H1 (cell line): ENCODE results near the gene MMAB. TPM values are rescaled to one million over a fixed set of nuclear protein-coding genes. Genes with fewer than 3 reads are reported as not detected.

ENCODE experiments used
- CTCF ChIA-PET: fragments of 300-600 bp; sonication (Branson Sonifier 250); formaldehyde crosslinking; loops from one replicate; lab custom pipeline; 2021; ENCODE audit not compliant: partially characterized antibody; lab: Charles Lee
- POLR2A ChIA-PET: fragments of 300-600 bp; sonication (Branson Sonifier 250); formaldehyde crosslinking; loops from one replicate; lab custom pipeline; 2021; ENCODE audit warnings: inconsistent platforms; ENCODE audit not compliant: partially characterized antibody; lab: Charles Lee
- DNase-seq, 2 experiments: peaks; one replicate each; pipeline versions ENCODE4 v3.0.0 to v3.0.0-alpha.2; 2010 to 2022; ENCODE audit warnings: low spot score in 2 of 2, low read depth in 1 of 2, mixed read lengths in 1 of 2
- FAIRE-seq: peaks from 2 replicates; lab custom pipeline; 2011; peaks lifted over from hg19 to GRCh38; lab: Jason Lieb, UNC
- H2AFZ ChIP-seq: 2 replicates; pipeline ENCODE4 v1.8.1; 2012; ENCODE audit warnings: low read length, inconsistent platforms
- H2AK5ac ChIP-seq: 2 replicates; pipeline ENCODE4 v1.6.1; 2013; ENCODE audit warnings: low read depth, low read length
- H2BK120ac ChIP-seq: replicated peaks from 2 replicates; pipeline ENCODE3; 2013; ENCODE audit warnings: low read depth, low read length, inconsistent platforms
- H2BK12ac ChIP-seq: 2 replicates; pipeline ENCODE4 v1.6.1; 2013; ENCODE audit warnings: low read depth, low read length
- H2BK15ac ChIP-seq: 2 replicates; pipeline ENCODE4 v1.6.1; 2013; ENCODE audit warnings: low read length
- H2BK20ac ChIP-seq: 2 replicates; pipeline ENCODE4 v1.6.1; 2013; ENCODE audit warnings: low read length
- H2BK5ac ChIP-seq: 2 replicates; pipeline ENCODE4 v1.6.1; 2013; ENCODE audit warnings: low read depth, low read length
- H3K14ac ChIP-seq: 2 replicates; pipeline ENCODE4 v1.6.1; 2013; ENCODE audit warnings: inconsistent platforms; ENCODE audit not compliant: insufficient read length
- H3K18ac ChIP-seq: 2 replicates; pipeline ENCODE4 v1.6.1; 2013; ENCODE audit warnings: low read length; ENCODE audit errors: extremely low read depth
- H3K23ac ChIP-seq: 2 replicates; pipeline ENCODE4 v1.6.1; 2013; ENCODE audit warnings: inconsistent platforms; ENCODE audit not compliant: insufficient read length
- H3K23me2 ChIP-seq: 2 replicates; pipeline ENCODE4 v1.6.1; 2013; ENCODE audit warnings: low read depth, low read length
- H3K27ac ChIP-seq: 2 replicates; pipeline ENCODE4 v1.6.1; 2011; ENCODE audit warnings: low read depth, low read length, inconsistent platforms
- H3K27me3 ChIP-seq, 4 experiments: replicated peaks in 1 of 4; 1 replicate in 1 of 4; 2 replicates in 3 of 4; pipeline versions ENCODE4 v1.6.1 to v1.8.1; 2011 to 2013; ENCODE audit warnings: low read length in 3 of 4, mild to moderate bottlenecking in 3 of 4, inconsistent platforms in 2 of 4, mixed read lengths in 2 of 4, moderate library complexity in 1 of 4; ENCODE audit not compliant: control insufficient read depth in 3 of 4, insufficient read depth in 3 of 4; ENCODE audit errors: extremely low read depth in 1 of 4
- H3K36me3 ChIP-seq, 4 experiments: 2 replicates each; pipeline versions ENCODE4 v1.6.1 to v1.8.1; 2011 to 2013; ENCODE audit warnings: mild to moderate bottlenecking in 4 of 4, low read length in 3 of 4, moderate library complexity in 2 of 4, control low read depth in 1 of 4, inconsistent platforms in 1 of 4; ENCODE audit not compliant: insufficient read depth in 4 of 4, control insufficient read depth in 2 of 4
- H3K4ac ChIP-seq: replicated peaks from 2 replicates; pipeline ENCODE3; 2013; ENCODE audit warnings: low read length, low read depth, mixed read lengths, inconsistent platforms; ENCODE audit not compliant: insufficient read length
- H3K4me1 ChIP-seq, 4 experiments: replicated peaks in 1 of 4; 1 replicate in 1 of 4; 2 replicates in 3 of 4; pipeline versions ENCODE4 v1.6.1 to v1.8.1; 2011 to 2013; ENCODE audit warnings: low read length in 3 of 4, inconsistent platforms in 2 of 4, mixed read lengths in 1 of 4; ENCODE audit not compliant: insufficient read depth in 4 of 4, control insufficient read depth in 3 of 4
- H3K4me2 ChIP-seq, 2 experiments: 2 replicates each; pipeline versions ENCODE4 v1.6.1 to v1.8.1; 2011 to 2013; ENCODE audit warnings: low read depth in 2 of 2, low read length in 2 of 2, control low read depth in 1 of 2, inconsistent platforms in 1 of 2, mild to moderate bottlenecking in 1 of 2; ENCODE audit not compliant: insufficient read depth in 1 of 2
- H3K4me3 ChIP-seq, 4 experiments: fragments of 200-600, 300-600 bp in 1 of 4; sonication (generic), shearing (Covaris generic), sonication (Bioruptor Twin) in 1 of 4; 2 replicates each; pipeline versions ENCODE4 v1.5.1 to v1.8.1; 2011 to 2016; ENCODE audit warnings: low read length in 4 of 4, low read depth in 3 of 4, control low read depth in 2 of 4, inconsistent platforms in 2 of 4, mild to moderate bottlenecking in 2 of 4, mixed read lengths in 1 of 4, moderate library complexity in 1 of 4; ENCODE audit not compliant: insufficient read depth in 2 of 4; ENCODE audit errors: extremely low read depth in 1 of 4
- H3K56ac ChIP-seq: replicated peaks from 2 replicates; pipeline ENCODE3; 2013; ENCODE audit warnings: low read depth, mild to moderate bottlenecking, mixed read lengths, low read length, inconsistent platforms; ENCODE audit not compliant: insufficient read length
- H3K79me1 ChIP-seq: 2 replicates; pipeline ENCODE4 v1.6.1; 2013; ENCODE audit warnings: low read depth, low read length, control low read depth
- H3K79me2 ChIP-seq, 2 experiments: 2 replicates each; pipeline versions ENCODE4 v1.6.1 to v1.8.1; 2012 to 2013; ENCODE audit warnings: low read length in 2 of 2, mild to moderate bottlenecking in 2 of 2, inconsistent platforms in 1 of 2; ENCODE audit not compliant: insufficient read depth in 2 of 2, control insufficient read depth in 1 of 2
- H3K9ac ChIP-seq, 4 experiments: replicated peaks in 1 of 4; 1 replicate in 1 of 4; 2 replicates in 3 of 4; pipeline versions ENCODE4 v1.6.1 to v1.8.1; 2011 to 2013; ENCODE audit warnings: low read depth in 3 of 4, low read length in 3 of 4, control low read depth in 2 of 4, mild to moderate bottlenecking in 2 of 4, moderate library complexity in 2 of 4, inconsistent platforms in 1 of 4; ENCODE audit errors: extremely low read depth in 1 of 4
- H3K9me3 ChIP-seq, 2 experiments: 2 replicates each; pipeline versions ENCODE4 v1.6.1 to v1.8.1; 2012 to 2013; ENCODE audit warnings: mild to moderate bottlenecking in 2 of 2, moderate library complexity in 2 of 2, control low read depth in 1 of 2, inconsistent platforms in 1 of 2, low read depth in 1 of 2, low read length in 1 of 2, mixed read lengths in 1 of 2; ENCODE audit not compliant: insufficient read depth in 2 of 2
- H4K20me1 ChIP-seq, 2 experiments: replicated peaks in 1 of 2; 2 replicates each; pipeline versions ENCODE3 to v1.8.1; 2011 to 2013; ENCODE audit warnings: inconsistent platforms in 2 of 2, low read length in 2 of 2, mild to moderate bottlenecking in 1 of 2; ENCODE audit not compliant: insufficient read depth in 2 of 2, control insufficient read depth in 1 of 2
- H4K5ac ChIP-seq: 2 replicates; pipeline ENCODE4 v1.6.1; 2013; ENCODE audit warnings: low read length, low read depth, mixed read lengths, inconsistent platforms; ENCODE audit not compliant: insufficient read length
- H4K8ac ChIP-seq: 2 replicates; pipeline ENCODE4 v1.8.0; 2013; ENCODE audit warnings: mild to moderate bottlenecking, moderate library complexity, low read length, inconsistent platforms; ENCODE audit not compliant: insufficient read depth; ENCODE audit errors: extremely low read depth
- H4K91ac ChIP-seq: replicated peaks from 2 replicates; pipeline ENCODE3; 2013; ENCODE audit warnings: low read length, mixed read lengths, inconsistent platforms; ENCODE audit not compliant: insufficient read length
- CBX8 ChIP-seq: fragments of 300-800, 300-1000 bp; sonication (generic); IDR thresholded peaks from 2 replicates; pipeline ENCODE4 v1.7.1; 2016; ENCODE audit warnings: low read depth, low read length, borderline replicate concordance
- CHD1 ChIP-seq: IDR thresholded peaks from 2 replicates; pipeline ENCODE4 v1.6.1; 2012; ENCODE audit warnings: low read depth, low read length, improper control_type of control experiment
- CTBP2 ChIP-seq: IDR thresholded peaks from 2 replicates; pipeline ENCODE4 v1.7.0; 2011; ENCODE audit warnings: borderline replicate concordance, mild to moderate bottlenecking, moderate library complexity, mixed read lengths, low read length; ENCODE audit not compliant: insufficient read depth, insufficient read length
- EP300 ChIP-seq, 2 experiments: IDR thresholded peaks; 1 replicate in 1 of 2; 2 replicates in 1 of 2; pipeline ENCODE4 v1.6.1; 2011 to 2012; ENCODE audit warnings: low read depth in 2 of 2, low read length in 2 of 2, mild to moderate bottlenecking in 2 of 2, borderline replicate concordance in 1 of 2, inconsistent platforms in 1 of 2, moderate library complexity in 1 of 2
- KDM1A ChIP-seq: fragments of 200-600, 300-600 bp; sonication (generic); IDR thresholded peaks from 2 replicates; pipeline ENCODE4 v1.7.1; 2016; ENCODE audit warnings: mild to moderate bottlenecking, low read length, borderline replicate concordance
- POLR2AphosphoS5 ChIP-seq: IDR thresholded peaks from 2 replicates; pipeline ENCODE4 v1.6.1; 2011; ENCODE audit warnings: low read depth, low read length
- RBBP5 ChIP-seq: IDR thresholded peaks from 2 replicates; pipeline ENCODE4 v1.7.1; 2012; ENCODE audit warnings: low read depth, mild to moderate bottlenecking, inconsistent platforms, low read length, moderate library complexity, borderline replicate concordance
- ZNF274 ChIP-seq: IDR thresholded peaks from 2 replicates; pipeline ENCODE4 v1.7.0; 2012; ENCODE audit warnings: low read length, borderline replicate concordance; ENCODE audit errors: extremely low read depth
- WGBS, 2 experiments: shearing (Covaris generic) in 1 of 2; methylation state at CpG; one replicate each; pipeline versions ENCODE4 v1.1.6 to v1.1.7; 2013 to 2015; ENCODE audit warnings: low lambda C conversion rate in 2 of 2, mixed read lengths in 2 of 2, inconsistent platforms in 1 of 2, low coverage in 1 of 2, missing lambda C conversion rate in 1 of 2; ENCODE audit not compliant: insufficient replicate concordance in 2 of 2, insufficient coverage in 1 of 2, insufficient read length in 1 of 2; ENCODE audit errors: extremely low coverage in 1 of 2, missing lambda C conversion rate in 1 of 2; 5-methylcytosine and 5-hydroxymethylcytosine counted together
- polyA plus RNA-seq, 7 experiments: library from polyadenylated mRNA; depleted of rRNA in 3 of 7; stranded (reverse) in 5 of 7; unstranded in 2 of 7; fragments of >200 nt in 5 of 7; fragments of 200-250 nt in 2 of 7; gene quantifications; 1 replicate in 5 of 7; 2 replicates in 1 of 7; 4 replicates in 1 of 7; pipeline versions ENCODE4 v1.2.1 to v1.2.3, GENCODE V29; 2011 to 2013; ENCODE audit warnings: missing spikeins in 2 of 7, mixed read lengths in 2 of 7
- total RNA-seq: library from RNA; stranded (reverse); fragmentation: NEBNext Ultra II Directional; extraction: Animal tissue kit (Norgen Biotek cat#: 25700); gene quantifications from 2 replicates; pipeline ENCODE4 v1.2.1, GENCODE V29; 2021
- TF ChIP-seq, protein P1 (sequence below), 3 experiments: IDR thresholded peaks; 1 replicate in 2 of 3; 2 replicates in 1 of 3; pipeline versions ENCODE4 v1.5.1 to v1.6.1; 2011; ENCODE audit warnings: low read length in 3 of 3, mild to moderate bottlenecking in 3 of 3, inconsistent platforms in 2 of 3, low read depth in 1 of 3, moderate library complexity in 1 of 3; ENCODE audit not compliant: insufficient read depth in 1 of 3; ENCODE audit errors: control extremely low read depth in 1 of 3

Gene MMAB
- total and polyA plus RNA-seq, 2 of the 8 experiments (the other 6 are each of a cell fraction or from before 2014, with no cell fraction given), result 12.9 to 18.5 TPM

GRCh38 chr12:109549613-109550270 is 23.6 kb downstream of the MMAB start:
- peaks cover 2% of the 10 kb centered on the region in 2 experiments for H4K20me1 ChIP-seq
- no peak overlapping the region for H2BK20ac ChIP-seq
- no peak overlapping the region for H3K27ac ChIP-seq
- H4K5ac ChIP-seq, result no peak overlapping the region
- no peak for DNase-seq
- H3K4me1 ChIP-seq, result no peaks in the 10 kb centered on the region
- H3K4me3 ChIP-seq, result no peak overlapping the region
- CTCF ChIA-PET, result interaction anchor here (0.7 to 2.5 kb wide), 6 partner anchors 9 to 577 kb away, joined by 3 to 10 read pairs (median 4); no protein-coding TSS in a partner anchor
- H3K9me3 ChIP-seq, result no peaks in the 10 kb centered on the region
- no peak overlapping the region for H3K4ac ChIP-seq
- H2BK5ac ChIP-seq, result no peak overlapping the region
- H2AK5ac ChIP-seq, result no peak overlapping the region
- H3K14ac ChIP-seq, result no peak overlapping the region
- H3K4me2 ChIP-seq, result no peak overlapping the region
- no peak overlapping the region for H2BK15ac ChIP-seq
- no peaks in the 10 kb centered on the region; a peak in 3 of 7 replicates for H3K27me3 ChIP-seq
- no peak for FAIRE-seq
- H3K9ac ChIP-seq, result no peak overlapping the region
- no peaks in the 10 kb centered on the region for H3K79me1 ChIP-seq
- H2BK120ac ChIP-seq, result no peak overlapping the region
- no peak overlapping the region for H3K23ac ChIP-seq
- H3K36me3 ChIP-seq, result no peaks in the 10 kb centered on the region
- no peak overlapping the region for H2BK12ac ChIP-seq
- H3K79me2 ChIP-seq, result no peaks in the 10 kb centered on the region
- H3K18ac ChIP-seq, result no peak overlapping the region
- no peak overlapping the region for H2AFZ ChIP-seq
- H3K56ac ChIP-seq, result no peak overlapping the region
- no peak overlapping the region for H4K91ac ChIP-seq
- POLR2A ChIA-PET, result interaction anchor here (1.7 kb wide), 2 partner anchors 10 to 11 kb away, joined by 3 to 6 read pairs; no protein-coding TSS in a partner anchor
- no peak overlapping the region for H4K8ac ChIP-seq
- no peaks in the 10 kb centered on the region for H3K23me2 ChIP-seq
- WGBS, 2 experiments, result 88% methylated on average over 15 of the region's 15 CpGs; no CpG with 5 or more reads in 1 of the 2 experiments
- TF ChIP-seq POLR2AphosphoS5, result no peak
- no peak for TF ChIP-seq KDM1A
- no peak for TF ChIP-seq RBBP5
- TF ChIP-seq EP300 (IDR thresholded peaks at IDR 0.05; ENCODE audit: borderline replicate concordance in 1 of 2, low read depth in 2 of 2, low read length in 2 of 2), result no peak
- no peak for TF ChIP-seq ZNF274
- no peak for TF ChIP-seq CHD1
- no peak for TF ChIP-seq CBX8
- no peak for TF ChIP-seq CTBP2
- TF ChIP-seq, protein P1, sequence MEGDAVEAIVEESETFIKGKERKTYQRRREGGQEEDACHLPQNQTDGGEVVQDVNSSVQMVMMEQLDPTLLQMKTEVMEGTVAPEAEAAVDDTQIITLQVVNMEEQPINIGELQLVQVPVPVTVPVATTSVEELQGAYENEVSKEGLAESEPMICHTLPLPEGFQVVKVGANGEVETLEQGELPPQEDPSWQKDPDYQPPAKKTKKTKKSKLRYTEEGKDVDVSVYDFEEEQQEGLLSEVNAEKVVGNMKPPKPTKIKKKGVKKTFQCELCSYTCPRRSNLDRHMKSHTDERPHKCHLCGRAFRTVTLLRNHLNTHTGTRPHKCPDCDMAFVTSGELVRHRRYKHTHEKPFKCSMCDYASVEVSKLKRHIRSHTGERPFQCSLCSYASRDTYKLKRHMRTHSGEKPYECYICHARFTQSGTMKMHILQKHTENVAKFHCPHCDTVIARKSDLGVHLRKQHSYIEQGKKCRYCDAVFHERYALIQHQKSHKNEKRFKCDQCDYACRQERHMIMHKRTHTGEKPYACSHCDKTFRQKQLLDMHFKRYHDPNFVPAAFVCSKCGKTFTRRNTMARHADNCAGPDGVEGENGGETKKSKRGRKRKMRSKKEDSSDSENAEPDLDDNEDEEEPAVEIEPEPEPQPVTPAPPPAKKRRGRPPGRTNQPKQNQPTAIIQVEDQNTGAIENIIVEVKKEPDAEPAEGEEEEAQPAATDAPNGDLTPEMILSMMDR (IDR thresholded peaks at IDR 0.05; ENCODE audit: control extremely low read depth in 1 of 3, insufficient read depth in 1 of 3, low read depth in 1 of 3, low read length in 3 of 3), result no peak
